Immature natural killer cell (primary cell): ENCODE measurements around the gene ZNF514. TPM values are rescaled to one million over a fixed set of nuclear protein-coding genes. Genes with fewer than 3 reads are reported as not detected.
"Not testable (repeated sequence)": the region's sequence is repeated elsewhere in the genome, so short reads cannot be mapped to it uniquely, and the experiment has no call there.

Source experiments
- DNase-seq, 3 donors: peaks; one replicate each; pipeline ENCODE4 v3.0.0; 2022; ENCODE audit warnings: mixed read lengths in 1 of 3
- H3K27ac Mint-ChIP-seq, 6 donors: one replicate each; pipeline ENCODE4 v1.8.0; 2020; ENCODE audit warnings: mixed read lengths in 6 of 6, mild to moderate bottlenecking in 5 of 6, inconsistent platforms in 4 of 6, moderate library complexity in 3 of 6
- H3K27me3 Mint-ChIP-seq, 3 donors: one replicate each; pipeline ENCODE4 v1.8.0; 2020 to 2021; ENCODE audit warnings: low read depth in 3 of 3, mild to moderate bottlenecking in 3 of 3, mixed read lengths in 3 of 3, moderate library complexity in 3 of 3, inconsistent platforms in 1 of 3
- H3K36me3 Mint-ChIP-seq, 3 donors: one replicate each; pipeline ENCODE4 v1.8.0; 2020; ENCODE audit warnings: mixed read lengths in 3 of 3, inconsistent platforms in 2 of 3, mild to moderate bottlenecking in 2 of 3
- H3K4me1 Mint-ChIP-seq, 2 donors: one replicate each; pipeline ENCODE4 v1.8.0; 2020; ENCODE audit warnings: inconsistent platforms in 2 of 2, mild to moderate bottlenecking in 2 of 2, mixed read lengths in 2 of 2, moderate library complexity in 1 of 2
- H3K4me3 Mint-ChIP-seq, 5 donors: one replicate each; pipeline ENCODE4 v1.8.0; 2020; ENCODE audit warnings: mild to moderate bottlenecking in 5 of 5, mixed read lengths in 5 of 5, inconsistent platforms in 3 of 5, moderate library complexity in 3 of 5
- H3K9me3 Mint-ChIP-seq, 6 donors: one replicate each; pipeline ENCODE4 v1.8.0; 2020; ENCODE audit warnings: mild to moderate bottlenecking in 6 of 6, mixed read lengths in 6 of 6, inconsistent platforms in 4 of 6, moderate library complexity in 3 of 6
- polyA plus RNA-seq, 3 donors: library from polyadenylated mRNA; unstranded; fragments of 300-500 nt; fragmentation: Illumina TruSeq; gene quantifications; one replicate each; pipeline ENCODE4 v1.2.3, GENCODE V29; 2021

ZNF514 gene
- 1 to 10 TPM; 2.5 to 8.4 (median 5.1) TPM for polyA plus RNA-seq

DNA sequence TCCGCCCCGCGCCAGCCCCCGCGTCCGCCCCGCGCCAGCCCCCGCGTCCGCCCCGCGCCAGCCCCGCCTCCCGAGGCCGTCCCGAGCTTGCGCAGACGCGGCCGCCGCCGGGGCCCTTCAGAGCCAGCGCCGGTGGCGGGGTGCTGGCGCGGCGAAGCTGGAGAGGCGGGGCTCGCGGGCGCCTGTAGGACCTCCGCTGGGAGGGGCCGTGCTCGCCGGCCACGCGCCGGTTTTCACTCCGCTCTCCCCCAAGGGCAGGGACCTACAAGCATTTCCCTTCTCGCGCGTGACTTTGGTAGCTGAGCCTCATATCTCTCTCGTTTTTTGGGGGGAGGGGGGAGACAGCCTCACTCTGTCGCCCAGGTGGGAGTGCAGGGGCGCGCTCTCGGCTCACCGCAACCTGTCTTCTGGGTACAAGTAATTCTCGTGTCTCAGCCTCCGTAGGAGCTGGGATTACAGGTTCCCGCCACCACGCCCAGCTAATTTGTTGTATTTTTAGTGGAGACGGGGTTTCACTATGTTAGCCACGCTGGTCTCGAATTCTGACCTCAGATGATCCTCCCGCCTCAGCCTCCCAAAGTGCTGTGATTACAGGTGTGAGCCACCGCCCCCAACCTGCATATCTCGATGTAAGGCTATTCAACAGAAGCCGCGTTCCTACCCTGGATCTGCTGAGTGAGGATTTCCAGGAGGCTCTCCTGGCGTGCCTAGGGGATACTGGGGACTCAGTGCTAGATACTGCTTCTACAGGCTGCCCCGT is at the start of gene ZNF514:
Gene ZNF514 (minus strand): TSS at position 159 of the 760 bp plus-strand sequence. CDS start 6,595 bp downstream, outside the sequence.
- H3K27ac Mint-ChIP-seq: peak within 1 kb of the TSS; percentile 76 to 91 (median 86)
- peak; percentile 82 to 84 (median 84) for DNase-seq
- H3K4me3 Mint-ChIP-seq: peak within 1 kb of the TSS; percentile 84 to 90 (median 90)
- H3K27me3 Mint-ChIP-seq: peaks cover 0 to 2% (median 1%) of the 10 kb centered on the region in 3 donors
- peaks cover 0 to 7% (median 0%) of the 10 kb centered on the region in 6 donors for H3K9me3 Mint-ChIP-seq
- H3K4me1 Mint-ChIP-seq: peaks cover 16 to 30% of the 10 kb centered on the region in 2 donors
- H3K36me3 Mint-ChIP-seq: peaks cover 16 to 22% (median 21%) of the 10 kb centered on the region in 3 donors

DNA sequence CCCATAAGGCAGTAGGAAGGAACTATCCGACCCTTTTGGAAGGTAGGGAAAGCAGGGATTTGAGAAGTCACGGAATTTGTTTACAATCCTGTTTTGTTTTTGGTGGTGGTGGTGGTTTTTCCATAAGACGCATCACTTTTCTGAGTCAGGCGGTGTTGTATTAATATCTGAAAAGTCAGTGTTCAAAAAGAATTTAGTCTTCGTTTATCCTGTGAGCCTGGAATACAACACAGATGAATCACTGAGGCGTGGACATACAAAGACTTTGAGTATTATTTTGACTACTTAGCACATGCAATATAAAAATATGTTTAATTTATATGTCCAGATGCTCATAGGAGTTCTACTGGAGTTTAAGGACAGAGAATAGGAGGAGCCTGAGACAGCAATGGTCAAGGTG is 48.5 kb upstream of the ZNF514 start:
- peak overlapping the region; percentile 89 to 95 (median 93) for H3K4me3 Mint-ChIP-seq
- no peak for DNase-seq
- peaks cover 0 to 4% (median 0%) of the 10 kb centered on the region in 3 donors for H3K27me3 Mint-ChIP-seq
- H3K9me3 Mint-ChIP-seq: peaks cover 0 to 22% (median 16%) of the 10 kb centered on the region in 6 donors
- peaks cover 35 to 49% (median 36%) of the 10 kb centered on the region in 3 donors for H3K36me3 Mint-ChIP-seq
- H3K4me1 Mint-ChIP-seq: peaks cover 17 to 24% of the 10 kb centered on the region in 2 donors
- H3K27ac Mint-ChIP-seq: peak overlapping the region; percentile 41 to 89 (median 64)

DNA sequence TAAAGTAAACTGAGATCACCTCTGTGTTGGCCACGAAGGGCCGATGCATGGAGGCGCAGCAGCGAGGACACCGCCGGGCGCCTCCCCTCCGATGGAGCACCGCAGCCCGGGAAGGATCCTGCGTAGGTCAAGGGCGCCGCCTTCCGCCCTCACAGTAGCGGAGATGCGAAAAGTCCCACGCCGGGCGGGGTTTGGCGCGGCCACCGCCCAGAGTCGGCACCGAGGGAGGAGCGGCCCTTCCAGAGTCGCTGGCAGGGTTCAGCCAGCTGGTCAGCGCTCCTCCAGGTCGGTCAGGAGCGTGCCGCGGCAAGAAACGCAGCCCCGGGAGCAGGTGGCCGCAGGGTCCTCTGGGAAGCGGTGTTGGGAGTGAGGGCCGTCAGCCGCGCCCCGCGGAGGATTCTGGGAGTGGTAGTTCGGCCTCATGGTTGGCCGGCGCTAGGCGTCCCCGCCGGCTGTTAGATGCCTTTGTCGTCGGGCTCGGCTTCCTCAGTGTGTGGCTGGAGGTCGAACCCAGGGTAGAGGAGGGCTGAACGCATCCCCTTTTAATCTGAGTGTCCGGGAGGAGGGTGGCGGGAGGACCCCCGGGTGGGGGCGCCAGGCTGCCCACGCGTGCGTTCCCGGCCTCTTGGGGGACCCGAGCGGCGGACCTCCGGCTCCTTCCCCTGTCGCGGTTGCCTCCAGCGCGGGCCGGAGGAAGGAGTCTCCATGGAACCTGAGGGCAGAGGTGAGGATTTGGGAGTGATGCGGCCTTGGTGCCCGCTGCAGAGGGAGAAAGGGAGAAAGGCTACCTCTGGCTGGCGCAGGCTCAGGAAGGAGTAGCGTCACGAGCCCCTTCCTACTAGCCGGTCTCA is 47.7 kb upstream of the ZNF514 start, which contains the start of gene ZNF892:
Gene ZNF892 (plus strand): TSS at position 411 of the 851 bp plus-strand sequence. CDS start 295 bp downstream, at position 706.
- Mint-ChIP-seq H3K9me3 (peaks cover 0 to 16% (median 10%) of the 10 kb centered on the region in 6 donors), H3K4me3 (peak within 1 kb of the TSS; percentile 89 to 95 (median 93)), H3K4me1 (peaks cover 17 to 24% of the 10 kb centered on the region in 2 donors), H3K36me3 (peaks cover 27 to 42% (median 29%) of the 10 kb centered on the region in 3 donors), H3K27me3 (peaks cover 0 to 4% (median 0%) of the 10 kb centered on the region in 3 donors), H3K27ac (peak within 1 kb of the TSS; percentile 59 to 89 (median 84))
- DNase-seq: peak; percentile 70 to 75 (median 70)

DNA sequence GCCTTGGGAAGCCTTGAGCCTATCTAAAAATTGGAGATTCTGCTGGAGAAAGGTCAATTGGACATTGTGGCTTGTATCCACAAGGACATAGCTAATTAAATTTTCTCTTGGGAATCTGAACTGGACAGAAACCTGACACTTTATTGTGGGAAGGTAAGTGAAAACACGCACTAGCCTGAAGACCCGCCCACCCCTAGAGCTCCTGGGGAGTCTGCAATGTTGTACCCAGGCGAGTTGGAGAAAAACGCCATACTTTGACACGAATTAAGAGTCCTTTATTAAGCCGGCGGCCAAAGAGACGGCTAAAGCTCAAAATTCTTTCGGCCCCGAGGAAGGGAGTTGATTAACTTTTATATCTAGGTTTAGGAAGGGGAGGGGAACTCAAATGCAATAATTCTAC is 46.4 kb upstream of the ZNF514 start:
- H3K36me3 Mint-ChIP-seq: peaks cover 15 to 29% (median 18%) of the 10 kb centered on the region in 3 donors
- H3K27me3 Mint-ChIP-seq: peaks cover 0 to 4% (median 0%) of the 10 kb centered on the region in 3 donors
- H3K27ac Mint-ChIP-seq: peak overlapping the region in 4 of 6 donors; percentile 59 to 85 (median 74)
- H3K4me3 Mint-ChIP-seq: peak overlapping the region; percentile 89 to 95 (median 93)
- DNase-seq: no peak
- peaks cover 0 to 6% (median 5%) of the 10 kb centered on the region in 6 donors for H3K9me3 Mint-ChIP-seq
- peaks cover 17 to 24% of the 10 kb centered on the region in 2 donors for H3K4me1 Mint-ChIP-seq

DNA sequence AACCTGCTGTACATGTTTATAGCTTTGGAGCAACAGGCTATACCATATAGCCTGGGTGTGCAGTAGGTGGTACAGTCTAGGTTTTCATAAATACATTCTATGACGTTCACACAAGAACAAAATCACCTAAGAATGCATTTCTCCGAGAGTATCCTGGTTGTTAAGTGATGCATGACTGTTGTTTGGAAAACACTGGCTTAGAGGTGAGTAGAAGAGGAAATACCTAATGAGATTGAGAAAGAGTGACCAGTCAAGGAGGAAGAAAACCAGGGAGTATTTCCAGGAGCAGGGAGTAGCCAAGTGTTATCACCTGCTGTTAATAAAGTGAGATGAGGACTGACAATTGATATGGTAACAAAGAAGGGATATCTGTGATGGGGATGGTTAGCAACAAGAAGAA is 44.7 kb upstream of the ZNF514 start:
- no peak for DNase-seq
- Mint-ChIP-seq H3K9me3 (peaks cover 0 to 1% (median 0%) of the 10 kb centered on the region in 6 donors), H3K36me3 (peaks cover 5 to 14% (median 9%) of the 10 kb centered on the region in 3 donors), H3K4me3 (no peak overlapping the region), H3K4me1 (peaks cover 17 to 24% of the 10 kb centered on the region in 2 donors), H3K27ac (no peak overlapping the region), H3K27me3 (peaks cover 0 to 4% (median 0%) of the 10 kb centered on the region in 3 donors)

DNA sequence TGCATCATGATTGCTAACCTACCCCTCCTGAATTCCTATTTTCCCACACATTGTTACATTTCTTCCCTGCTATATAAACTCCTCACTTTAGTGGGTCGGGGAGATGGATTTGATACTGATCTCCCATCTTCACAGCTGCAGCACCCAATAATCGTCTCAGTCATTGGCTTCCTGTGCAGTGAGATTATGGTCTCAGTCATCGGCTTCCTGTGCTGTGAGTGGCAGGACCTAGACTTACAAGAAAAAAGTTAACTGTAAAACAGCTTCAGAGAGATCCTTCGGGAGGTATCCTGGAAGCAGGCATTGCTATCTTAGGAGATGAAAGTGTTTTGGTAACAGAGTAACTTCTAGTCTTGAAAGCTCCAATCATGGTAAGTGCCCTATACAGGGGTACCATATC is 44.3 kb upstream of the ZNF514 start:
- no peak overlapping the region for H3K27ac Mint-ChIP-seq
- DNase-seq: no peak
- H3K27me3 Mint-ChIP-seq: peaks cover 0 to 6% (median 0%) of the 10 kb centered on the region in 3 donors
- H3K9me3 Mint-ChIP-seq: peaks cover 0 to 1% (median 0%) of the 10 kb centered on the region in 6 donors
- no peak overlapping the region for H3K4me3 Mint-ChIP-seq
- peaks cover 17 to 24% of the 10 kb centered on the region in 2 donors for H3K4me1 Mint-ChIP-seq
- peaks cover 2 to 10% (median 4%) of the 10 kb centered on the region in 3 donors for H3K36me3 Mint-ChIP-seq

DNA sequence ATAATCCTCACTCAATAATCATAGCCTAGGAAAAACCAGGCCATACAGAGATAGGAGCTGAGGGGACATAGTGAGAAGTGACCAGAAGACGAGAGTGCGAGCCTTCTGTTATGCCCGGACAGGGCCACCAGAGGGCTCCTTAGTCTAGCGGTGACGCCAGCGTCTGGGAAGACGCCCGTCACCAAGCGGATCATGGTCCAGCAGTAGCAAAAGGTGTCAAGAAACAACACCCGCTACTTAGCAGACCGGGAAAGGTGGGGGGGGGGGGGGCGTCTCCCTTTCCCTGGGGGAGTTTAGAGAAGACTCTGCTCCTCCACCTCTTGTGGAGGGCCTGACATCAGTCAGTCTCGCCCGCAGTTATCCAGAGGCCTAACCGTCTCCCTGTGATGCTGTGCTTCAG is 33.3 kb upstream of the ZNF514 start:
- not testable (repeated sequence) for H3K27ac Mint-ChIP-seq, H3K27me3 Mint-ChIP-seq, H3K4me3 Mint-ChIP-seq, H3K36me3 Mint-ChIP-seq, H3K4me1 Mint-ChIP-seq, H3K9me3 Mint-ChIP-seq
- peak in 2 of 3 donors; percentile 8 to 24 for DNase-seq

DNA sequence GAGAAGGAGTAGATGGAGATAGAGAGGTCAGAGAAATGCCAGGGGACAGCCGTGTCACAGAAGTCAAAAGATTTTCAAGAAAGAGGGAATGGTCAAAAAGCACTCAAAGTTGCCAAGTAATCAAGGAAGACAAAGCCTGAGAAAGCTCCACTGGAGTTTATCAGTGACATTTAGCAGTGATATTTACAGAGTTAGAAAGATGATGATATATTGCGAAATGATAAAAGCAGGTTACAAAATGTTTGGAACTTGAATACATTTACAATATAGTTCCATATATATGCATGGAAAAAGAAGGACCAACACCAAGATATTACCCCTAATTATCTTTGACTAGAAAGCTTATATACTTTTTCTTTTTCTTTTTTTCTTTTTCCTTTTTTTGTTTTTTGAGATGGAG is 26.3 kb upstream of the ZNF514 start:
- H3K4me3 Mint-ChIP-seq: no peak overlapping the region
- peaks cover 0 to 2% (median 0%) of the 10 kb centered on the region in 6 donors for H3K9me3 Mint-ChIP-seq
- DNase-seq: no peak
- H3K4me1 Mint-ChIP-seq: no peaks in the 10 kb centered on the region
- H3K27me3 Mint-ChIP-seq: peaks cover 2 to 5% (median 2%) of the 10 kb centered on the region in 3 donors
- H3K27ac Mint-ChIP-seq: no peak overlapping the region
- H3K36me3 Mint-ChIP-seq: peaks cover 25 to 43% (median 30%) of the 10 kb centered on the region in 3 donors

DNA sequence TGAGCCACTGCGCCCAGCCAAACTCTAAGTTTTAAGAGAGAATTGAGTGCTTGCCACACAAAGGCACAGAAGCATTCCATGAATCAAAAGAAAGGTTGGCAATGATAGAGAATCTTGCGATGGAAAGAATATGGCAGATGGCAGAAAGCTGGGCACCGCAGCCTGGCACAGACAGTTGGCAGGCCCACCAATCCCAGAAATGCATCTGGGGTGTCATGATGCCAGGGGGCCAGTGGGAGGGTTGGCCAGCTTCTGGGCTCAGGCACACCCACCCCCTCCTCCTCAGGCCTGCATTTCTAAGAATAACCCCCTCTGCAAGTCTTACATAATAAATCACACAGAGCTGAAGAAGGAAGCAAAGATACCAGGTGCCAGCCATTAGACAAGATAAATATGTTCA is 25.5 kb upstream of the ZNF514 start:
- peaks cover 0 to 6% (median 0%) of the 10 kb centered on the region in 6 donors for H3K9me3 Mint-ChIP-seq
- no peak for DNase-seq
- peaks cover 0 to 4% (median 2%) of the 10 kb centered on the region in 3 donors for H3K27me3 Mint-ChIP-seq
- no peak overlapping the region for H3K27ac Mint-ChIP-seq
- H3K4me1 Mint-ChIP-seq: no peaks in the 10 kb centered on the region
- H3K36me3 Mint-ChIP-seq: peaks cover 30 to 48% (median 38%) of the 10 kb centered on the region in 3 donors
- H3K4me3 Mint-ChIP-seq: no peak overlapping the region

DNA sequence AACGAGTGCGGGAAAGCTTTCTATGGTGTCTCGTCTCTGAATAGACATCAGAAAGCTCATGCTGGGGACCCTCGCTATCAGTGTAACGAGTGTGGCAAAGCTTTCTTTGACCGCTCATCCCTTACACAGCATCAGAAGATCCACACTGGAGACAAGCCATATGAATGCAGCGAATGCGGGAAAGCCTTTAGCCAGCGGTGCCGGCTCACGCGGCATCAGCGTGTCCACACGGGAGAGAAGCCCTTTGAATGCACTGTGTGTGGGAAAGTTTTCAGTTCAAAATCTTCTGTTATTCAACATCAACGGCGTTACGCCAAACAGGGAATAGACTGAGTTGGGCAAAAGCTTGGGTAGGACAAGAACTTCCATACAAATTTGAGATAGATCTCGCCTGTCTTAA is 22.1 kb upstream of the ZNF514 start:
- Mint-ChIP-seq H3K27me3 (no peaks in the 10 kb centered on the region), H3K36me3 (peaks cover 52 to 72% (median 64%) of the 10 kb centered on the region in 3 donors), H3K4me1 (no peaks in the 10 kb centered on the region), H3K9me3 (peaks cover 0 to 6% (median 0%) of the 10 kb centered on the region in 6 donors), H3K4me3 (no peak overlapping the region), H3K27ac (no peak overlapping the region)
- DNase-seq: no peak

DNA sequence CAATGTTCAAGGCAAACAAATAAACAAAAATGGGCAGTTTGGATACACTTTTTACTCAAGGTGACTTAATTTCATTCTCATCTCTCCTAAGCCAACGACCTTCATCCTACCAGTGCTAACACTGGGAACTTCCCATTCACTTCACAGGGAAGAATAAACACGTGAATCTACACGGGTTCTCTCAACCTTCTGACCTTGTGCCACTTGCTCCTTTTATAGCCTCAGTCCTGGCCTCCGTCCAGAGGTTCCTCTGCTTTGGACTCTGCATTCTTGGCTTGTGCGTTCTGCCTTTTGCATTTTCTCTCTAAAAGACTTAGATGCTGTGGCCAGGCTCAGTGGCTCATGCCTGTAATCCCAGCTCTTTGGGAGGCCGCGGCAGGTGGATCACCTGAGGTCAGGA is 19.8 kb upstream of the ZNF514 start:
- DNase-seq: no peak
- peaks cover 0 to 6% (median 0%) of the 10 kb centered on the region in 6 donors for H3K9me3 Mint-ChIP-seq
- H3K36me3 Mint-ChIP-seq: peaks cover 55 to 70% (median 69%) of the 10 kb centered on the region in 3 donors
- no peak overlapping the region for H3K4me3 Mint-ChIP-seq
- no peaks in the 10 kb centered on the region for H3K27me3 Mint-ChIP-seq
- peaks cover 3 to 4% of the 10 kb centered on the region in 2 donors for H3K4me1 Mint-ChIP-seq
- no peak overlapping the region for H3K27ac Mint-ChIP-seq

DNA sequence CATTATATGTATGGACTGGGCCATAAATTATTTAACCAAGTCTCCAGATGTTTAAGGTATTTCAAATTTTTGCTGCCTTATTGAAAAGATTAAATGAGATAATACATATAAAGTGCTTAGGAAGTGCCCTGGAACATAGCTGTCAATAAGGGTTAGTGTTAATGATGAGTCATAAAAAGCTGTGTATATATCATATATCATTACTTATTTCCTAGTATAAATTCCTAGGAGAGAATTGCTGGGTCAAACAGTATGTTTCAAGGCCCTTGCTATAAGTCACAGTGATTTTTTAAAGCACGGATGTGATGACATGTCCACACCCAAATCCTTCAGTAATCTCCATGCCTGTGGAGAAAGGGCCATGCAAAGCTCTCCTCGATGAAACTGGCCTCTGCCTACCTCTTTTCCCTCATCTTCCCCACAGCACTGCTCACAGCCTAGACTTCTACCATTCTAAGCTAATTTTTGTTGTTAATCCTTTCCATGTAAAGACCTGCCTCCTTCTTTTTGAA is 14.4 kb upstream of the ZNF514 start:
- no peaks in the 10 kb centered on the region for H3K27me3 Mint-ChIP-seq
- H3K27ac Mint-ChIP-seq: no peak overlapping the region
- no peak for DNase-seq
- H3K9me3 Mint-ChIP-seq: no peaks in the 10 kb centered on the region
- H3K4me3 Mint-ChIP-seq: no peak overlapping the region
- peaks cover 16 to 24% (median 23%) of the 10 kb centered on the region in 3 donors for H3K36me3 Mint-ChIP-seq
- peaks cover 4% of the 10 kb centered on the region in 2 donors for H3K4me1 Mint-ChIP-seq

DNA sequence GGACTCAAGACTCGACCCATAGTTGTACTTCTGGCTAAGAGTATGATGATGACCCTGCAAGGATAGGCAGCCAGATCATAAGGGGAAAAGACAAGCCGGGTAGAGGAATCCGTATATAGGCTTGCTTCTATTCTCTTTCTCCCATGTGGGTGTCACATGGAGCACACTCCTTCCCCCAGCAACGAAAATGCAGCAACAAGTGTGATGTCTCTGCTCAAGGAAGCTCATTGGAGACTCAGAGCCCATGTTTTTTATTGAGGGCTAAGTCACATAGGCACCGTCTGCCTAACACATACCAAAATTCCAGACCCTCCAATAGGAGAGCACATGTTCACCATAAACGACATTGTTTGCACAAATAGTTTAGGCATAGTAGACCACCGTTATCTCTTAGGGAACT is 12.3 kb upstream of the ZNF514 start:
- Mint-ChIP-seq H3K9me3 (no peaks in the 10 kb centered on the region), H3K27me3 (no peaks in the 10 kb centered on the region), H3K27ac (no peak overlapping the region), H3K4me3 (no peak overlapping the region), H3K4me1 (peaks cover 4 to 8% of the 10 kb centered on the region in 2 donors), H3K36me3 (peaks cover 4 to 7% (median 6%) of the 10 kb centered on the region in 3 donors)
- no peak for DNase-seq
